K562 (cell line): ENCODE measurements around the gene EDA. TPM values are rescaled to one million over a fixed set of nuclear protein-coding genes. Genes with fewer than 3 reads are reported as not detected.

Experiments used
- ATAC-seq: fragments of 200-7000 bp; cut with Tn5 transposase; 3 replicates; pipeline ENCODE4 v1.9.1; 2020; ENCODE audit warnings: moderate library complexity
- BruUV-seq: library from RNA; stranded (reverse); fragments of 400-500 nt; replicated peaks from 2 replicates; lab custom pipeline; 2021; lab: Mats Ljungman, UMichigan
- CTCF ChIA-PET: fragments of 300-600 bp; formaldehyde crosslinking; extraction: SDS; loops from one replicate; lab custom pipeline; 2021; ENCODE audit warnings: low intra/inter-chr PET ratio; lab: Yijun Ruan, JAX
- POLR2A ChIA-PET: fragments of 300-600, 350-650 bp; sonication (Branson Sonifier 250); formaldehyde crosslinking; extraction: SDS; loops from one replicate; lab custom pipeline; 2021; ENCODE audit warnings: antibody characterized with exemption, inconsistent platforms; lab: Yijun Ruan, JAX
- DNase-seq, 4 experiments: peaks; one replicate each; pipeline versions ENCODE4 v3.0.0 to v3.0.0-alpha.2; 2011 to 2018; ENCODE audit warnings: low spot score in 3 of 4, mixed read lengths in 3 of 4; ENCODE audit errors: extremely low read depth in 1 of 4
- FAIRE-seq: peaks from 2 replicates; lab custom pipeline; 2011; peaks lifted over from hg19 to GRCh38; lab: Jason Lieb, UNC
- H2AFZ ChIP-seq: 2 replicates; pipeline ENCODE4 v1.6.0; 2011; ENCODE audit warnings: low read depth, low read length, control low read depth, inconsistent platforms
- H3K27ac ChIP-seq: fragments of 200-600 bp; 3 replicates; pipeline ENCODE4 v1.8.0; 2011; ENCODE audit warnings: low read depth, mild to moderate bottlenecking, control low read depth, inconsistent platforms, low read length, moderate library complexity, mixed read lengths; ENCODE audit errors: extremely low read depth
- H3K27me3 ChIP-seq, 2 experiments: fragments of 300-600 bp in 1 of 2; 2 replicates in 1 of 2; 3 replicates in 1 of 2; pipeline versions ENCODE4 v1.6.0 to v1.8.0; 2011; ENCODE audit warnings: inconsistent platforms in 2 of 2, low read length in 2 of 2, mild to moderate bottlenecking in 1 of 2, mixed read lengths in 1 of 2, moderate library complexity in 1 of 2; ENCODE audit not compliant: control insufficient read depth in 2 of 2, insufficient read depth in 2 of 2
- H3K36me3 ChIP-seq: fragments of 300-600 bp; 3 replicates; pipeline ENCODE4 v1.8.0; 2011; ENCODE audit warnings: mild to moderate bottlenecking, low read length, inconsistent platforms; ENCODE audit not compliant: control insufficient read depth, insufficient read depth
- H3K4me1 ChIP-seq, 2 experiments: fragments of 200-600 bp in 1 of 2; replicated peaks in 1 of 2; 2 replicates in 1 of 2; 3 replicates in 1 of 2; pipeline versions ENCODE4 v1.5.1 to v1.8.0; 2011; ENCODE audit warnings: inconsistent platforms in 2 of 2, low read length in 2 of 2, mild to moderate bottlenecking in 1 of 2, mixed read lengths in 1 of 2, moderate library complexity in 1 of 2; ENCODE audit not compliant: control insufficient read depth in 2 of 2, insufficient read depth in 2 of 2
- H3K4me2 ChIP-seq: 2 replicates; pipeline ENCODE4 v1.6.1; 2011; ENCODE audit warnings: low read length, control low read depth, inconsistent platforms, mixed read lengths; ENCODE audit not compliant: insufficient read depth
- H3K4me3 ChIP-seq: fragments of 200-600 bp; sonication (generic), shearing (Covaris generic); 2 replicates; pipeline ENCODE4 v1.5.1; 2016; ENCODE audit warnings: control low read depth, inconsistent platforms
- H3K79me2 ChIP-seq: fragments of 200-600 bp; 3 replicates; pipeline ENCODE4 v1.8.0; 2011; ENCODE audit warnings: low read length, inconsistent platforms; ENCODE audit not compliant: control insufficient read depth, insufficient read depth
- H3K9ac ChIP-seq, 2 experiments: 2 replicates each; pipeline versions ENCODE4 v1.6.0 to v1.6.1; 2011; ENCODE audit warnings: low read depth in 2 of 2, low read length in 2 of 2, control low read depth in 1 of 2, inconsistent platforms in 1 of 2, mild to moderate bottlenecking in 1 of 2, mixed read lengths in 1 of 2; ENCODE audit not compliant: insufficient read depth in 1 of 2
- H3K9me1 ChIP-seq: one replicate; pipeline ENCODE4 v1.6.0; 2011; ENCODE audit warnings: inconsistent platforms, mild to moderate bottlenecking, low read length, moderate library complexity; ENCODE audit not compliant: control insufficient read depth, insufficient read depth
- H3K9me3 ChIP-seq: replicated peaks from 2 replicates; pipeline ENCODE4 v1.5.1; 2011; ENCODE audit warnings: low read depth, low read length, inconsistent platforms; ENCODE audit not compliant: control insufficient read depth, insufficient read depth
- H4K20me1 ChIP-seq: replicated peaks from 2 replicates; pipeline ENCODE4 v1.6.1; 2011; ENCODE audit warnings: low read length, inconsistent platforms, mixed read lengths; ENCODE audit not compliant: control insufficient read depth, insufficient read depth
- ARNT ChIP-seq, 2 experiments: fragments of 450-650 bp; IDR thresholded peaks; 2 replicates each; pipeline ENCODE4 v1.6.1; 2016; ENCODE audit warnings: mild to moderate bottlenecking in 1 of 2
- WGBS: fragments of 100-300 bp; shearing (Covaris generic); methylation state at CpG from one replicate; pipeline ENCODE4 v1.1.6; 2016; ENCODE audit warnings: low coverage, mixed read lengths; ENCODE audit not compliant: insufficient coverage; ENCODE audit errors: missing lambda C conversion rate; 5-methylcytosine and 5-hydroxymethylcytosine counted together
- in situ Hi-C: fragments of 300-500 bp; cut with MboI; formaldehyde crosslinking; loops from 4 replicates; pipeline ENCODE4 v1.15.0; 2018; ENCODE audit warnings: inconsistent platforms, mixed read lengths
- intact Hi-C: fragments of 100-400 bp; cut with micrococcal nuclease; formaldehyde crosslinking; loops from 2 replicates; pipeline ENCODE4 v1.14.2; 2022
- polyA plus RNA-seq, 8 experiments: library from polyadenylated mRNA; depleted of rRNA in 4 of 8; stranded (reverse) in 5 of 8; unstranded in 3 of 8; fragments of >200 nt; fragmentation: Nextera tagmentation in 2 of 8; fragmentation: Illumina TruSeq in 1 of 8; extraction: Ambion mirVana in 2 of 8; extraction: Trizol in 1 of 8; gene quantifications; 2 replicates each; pipeline versions ENCODE4 v1.2.1 to v1.2.3, GENCODE V29; 2011 to 2014; ENCODE audit warnings: inconsistent platforms in 1 of 8, missing spikeins in 1 of 8
- total RNA-seq, 7 experiments: library from RNA; depleted of rRNA in 6 of 7; stranded (reverse); fragments of >200 nt in 6 of 7; fragmentation: Illumina TruSeq in 2 of 7; extraction: Trizol in 2 of 7; gene quantifications; 2 replicates each; pipeline versions ENCODE4 v1.2.1 to v1.2.3, GENCODE V29; 2011 to 2021; ENCODE audit warnings: low replicate concordance in 1 of 7
- TF ChIP-seq, protein P1 (sequence below), 3 experiments: IDR thresholded peaks in 2 of 3; conservative IDR thresholded peaks in 1 of 3; 2 replicates each; pipeline ENCODE4 v1.5.1; 2011 to 2012; ENCODE audit warnings: low read length in 3 of 3, mild to moderate bottlenecking in 3 of 3, control low read depth in 2 of 3, improper control_type of control experiment in 1 of 3, inconsistent platforms in 1 of 3, low read depth in 1 of 3, mixed read lengths in 1 of 3, moderate library complexity in 1 of 3; ENCODE audit not compliant: insufficient read depth in 2 of 3

EDA gene
- total and polyA plus RNA-seq, 9 of the 15 experiments (the other 6 are each of a cell fraction or from before 2014, with no cell fraction given), result 0.03 to 0.40 (median 0.07) TPM

DNA sequence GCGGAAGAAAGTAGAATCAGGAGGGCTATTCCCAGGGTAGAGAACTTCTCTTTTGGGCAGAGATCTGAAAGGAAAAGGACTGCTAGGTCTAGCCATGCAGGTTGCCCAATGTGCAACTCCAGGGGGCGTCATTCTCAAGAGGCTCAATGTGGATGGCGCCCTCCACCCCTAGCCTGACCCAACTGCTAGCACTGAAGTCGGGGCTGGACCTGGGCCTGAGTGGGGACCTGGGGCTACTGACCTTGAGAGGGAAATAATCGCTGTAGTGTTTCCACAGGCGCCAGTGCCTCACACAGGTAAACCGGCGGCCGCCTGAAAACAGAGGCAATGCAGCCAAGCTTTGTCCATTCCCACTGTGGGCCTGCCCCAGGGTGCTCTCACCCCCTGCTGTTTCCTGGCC is 427.8 kb downstream of the EDA start:
- Histone ChIP-seq H2AFZ (no peak overlapping the region), H4K20me1 (no peaks in the 10 kb centered on the region; the same call in 1 of the 2 replicates), H3K9me3 (no peaks in the 10 kb centered on the region), H3K4me1 (no peaks in the 10 kb centered on the region; a peak in 1 of 5 replicates), H3K36me3 (no peaks in the 10 kb centered on the region), H3K27me3 (peaks cover 0 to 10% of the 10 kb centered on the region in 2 experiments; a peak in 1 of 5 replicates), H3K27ac (no peak overlapping the region), H3K79me2 (no peaks in the 10 kb centered on the region), H3K4me2 (no peak overlapping the region), H3K9ac (no peak overlapping the region), H3K9me1 (no peaks in the 10 kb centered on the region), H3K4me3 (no peak overlapping the region)
- BruUV-seq, result no TSS peak
- WGBS, result 20% methylated on average over 4 of the region's 9 CpGs
- ChIA-PET POLR2A (no interaction called here), CTCF (no interaction called here)
- ATAC-seq (no peak), DNase-seq (no peak), FAIRE-seq (no peak)
- intact Hi-C loops, result no loop called here
- in situ Hi-C loops, result loop anchor here (25.0 kb wide), 1 partner anchor 506 kb away; no protein-coding TSS in a partner anchor
- TF ChIP-seq ARNT (IDR thresholded peaks at IDR 0.05), result no peak
- TF ChIP-seq, protein P1, sequence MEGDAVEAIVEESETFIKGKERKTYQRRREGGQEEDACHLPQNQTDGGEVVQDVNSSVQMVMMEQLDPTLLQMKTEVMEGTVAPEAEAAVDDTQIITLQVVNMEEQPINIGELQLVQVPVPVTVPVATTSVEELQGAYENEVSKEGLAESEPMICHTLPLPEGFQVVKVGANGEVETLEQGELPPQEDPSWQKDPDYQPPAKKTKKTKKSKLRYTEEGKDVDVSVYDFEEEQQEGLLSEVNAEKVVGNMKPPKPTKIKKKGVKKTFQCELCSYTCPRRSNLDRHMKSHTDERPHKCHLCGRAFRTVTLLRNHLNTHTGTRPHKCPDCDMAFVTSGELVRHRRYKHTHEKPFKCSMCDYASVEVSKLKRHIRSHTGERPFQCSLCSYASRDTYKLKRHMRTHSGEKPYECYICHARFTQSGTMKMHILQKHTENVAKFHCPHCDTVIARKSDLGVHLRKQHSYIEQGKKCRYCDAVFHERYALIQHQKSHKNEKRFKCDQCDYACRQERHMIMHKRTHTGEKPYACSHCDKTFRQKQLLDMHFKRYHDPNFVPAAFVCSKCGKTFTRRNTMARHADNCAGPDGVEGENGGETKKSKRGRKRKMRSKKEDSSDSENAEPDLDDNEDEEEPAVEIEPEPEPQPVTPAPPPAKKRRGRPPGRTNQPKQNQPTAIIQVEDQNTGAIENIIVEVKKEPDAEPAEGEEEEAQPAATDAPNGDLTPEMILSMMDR (IDR thresholded peaks at IDR 0.05 in 2 of 3, conservative IDR thresholded peaks at IDR 0.05 in 1 of 3; ENCODE audit: insufficient read depth in 2 of 3, low read depth in 1 of 3, low read length in 3 of 3), result peak in 1 of 3 experiments; percentile 13; a peak in 1 of 6 replicates
